Activated CD4-positive, alpha-beta T cell treated with anti-CD3 and anti-CD28 coated beads, Interleukin-2, amount 10 ng/mL, durations not matched to agents 24 days and 14 days (primary cell): ENCODE results near the gene S100A7. TPM values are rescaled to one million over a fixed set of nuclear protein-coding genes. Genes with fewer than 3 reads are reported as not detected.
"Not testable (repeated sequence)": the region's sequence is repeated elsewhere in the genome, so short reads cannot be mapped to it uniquely, and the experiment has no call there.

Source experiments
- DNase-seq: peaks from one replicate; pipeline ENCODE4 v3.0.0; 2022
- H3K27ac Mint-ChIP-seq: one replicate; pipeline ENCODE4 v1.8.0; 2022; ENCODE audit warnings: mild to moderate bottlenecking, mixed read lengths
- H3K27me3 Mint-ChIP-seq: one replicate; pipeline ENCODE4 v1.8.0; 2022; ENCODE audit warnings: mixed read lengths
- H3K36me3 Mint-ChIP-seq: one replicate; pipeline ENCODE4 v1.8.0; 2022; ENCODE audit warnings: low read depth, mild to moderate bottlenecking, mixed read lengths
- H3K4me1 Mint-ChIP-seq: one replicate; pipeline ENCODE4 v1.8.0; 2021; ENCODE audit warnings: mixed read lengths
- H3K4me3 Mint-ChIP-seq: one replicate; pipeline ENCODE4 v1.8.0; 2022; ENCODE audit warnings: mild to moderate bottlenecking, moderate library complexity, mixed read lengths
- H3K9me3 Mint-ChIP-seq: one replicate; pipeline ENCODE4 v1.8.0; 2021; ENCODE audit warnings: mixed read lengths
- intact Hi-C: fragments of 100-400 bp; cut with micrococcal nuclease; formaldehyde crosslinking; loops from one replicate; pipeline ENCODE4 v1.15.1; 2023
- total RNA-seq: library from RNA; stranded (reverse); gene quantifications from 2 replicates; pipeline ENCODE4 v1.2.3, GENCODE V29; 2022

Gene S100A7
- total RNA-seq, 1 donor from 2014 or later, result not detected

DNA sequence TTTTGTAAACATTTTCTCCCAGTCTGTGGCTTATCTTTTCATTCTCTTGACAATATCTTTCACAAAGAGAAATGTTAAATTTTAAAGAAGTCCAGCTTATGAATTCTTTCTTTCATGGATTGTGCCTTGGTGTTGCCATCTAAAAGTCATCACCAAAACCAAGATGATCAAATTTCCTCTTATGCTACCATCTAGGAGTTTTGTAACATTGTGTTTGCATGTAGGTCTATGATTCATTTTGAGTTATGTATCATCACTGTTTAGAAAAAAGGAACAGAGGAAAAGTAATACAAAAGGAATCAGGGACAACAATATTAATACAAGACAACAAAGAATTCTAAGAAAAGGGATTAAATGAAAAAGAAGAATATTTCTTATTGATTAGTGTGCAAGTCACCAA lies 2.3 kb upstream of the S100A7 start:
- H3K36me3 Mint-ChIP-seq, H3K4me1 Mint-ChIP-seq, H3K27ac Mint-ChIP-seq, DNase-seq, H3K4me3 Mint-ChIP-seq, intact Hi-C loops, H3K9me3 Mint-ChIP-seq: not testable (repeated sequence)
- peaks cover 16% of the 10 kb centered on the region for H3K27me3 Mint-ChIP-seq

DNA sequence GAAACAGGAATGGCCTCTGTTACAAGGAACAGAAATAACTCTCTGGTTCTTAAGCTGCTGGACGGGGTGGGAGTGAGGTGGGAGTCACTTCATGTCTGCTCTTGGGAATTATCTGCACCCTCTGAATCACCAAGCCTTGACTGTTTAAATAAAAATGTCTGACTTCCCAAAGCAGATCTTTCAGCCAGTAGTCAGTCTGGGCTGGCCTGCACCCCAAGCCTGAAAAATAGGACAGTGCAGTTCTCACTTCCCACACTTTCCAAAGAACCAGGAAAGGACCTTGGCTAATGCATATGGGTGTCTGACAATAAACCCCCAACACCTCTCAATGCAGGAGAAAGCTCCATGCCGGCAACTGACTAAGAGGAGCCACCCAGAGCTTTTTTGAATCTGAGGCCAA lies 796 bp downstream of the S100A7 start:
- H3K36me3 Mint-ChIP-seq, result no peaks in the 10 kb centered on the region
- H3K27ac Mint-ChIP-seq, result no peak overlapping the region
- no peaks in the 10 kb centered on the region for H3K9me3 Mint-ChIP-seq
- no peak for DNase-seq
- peaks cover 12% of the 10 kb centered on the region for H3K27me3 Mint-ChIP-seq
- no peak overlapping the region for H3K4me3 Mint-ChIP-seq
- intact Hi-C loops, result no loop called here
- no peaks in the 10 kb centered on the region for H3K4me1 Mint-ChIP-seq

DNA sequence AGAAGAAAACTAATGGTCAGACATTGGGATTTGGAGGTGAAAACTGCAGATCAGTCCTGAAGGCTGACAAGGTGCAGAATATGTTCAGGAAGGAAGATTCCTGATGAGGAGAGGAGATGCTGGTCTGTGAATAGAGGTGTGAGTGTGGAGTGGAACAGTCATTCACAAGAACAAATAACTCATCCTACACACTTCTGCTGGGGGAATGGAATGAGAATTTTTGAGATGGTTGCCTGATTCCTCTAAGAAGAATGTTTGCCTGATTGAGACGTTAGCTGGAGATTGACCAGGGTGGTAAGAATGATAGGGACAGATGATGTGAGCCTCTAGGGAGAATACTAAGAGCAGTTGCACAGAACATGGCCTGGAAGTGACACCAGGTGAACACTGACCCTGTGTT lies 4.1 kb downstream of the S100A7 start:
- Mint-ChIP-seq H3K4me1 (no peaks in the 10 kb centered on the region), H3K36me3 (no peaks in the 10 kb centered on the region), H3K27ac (no peak overlapping the region), H3K27me3 (peaks cover 2% of the 10 kb centered on the region), H3K9me3 (no peaks in the 10 kb centered on the region), H3K4me3 (no peak overlapping the region)
- intact Hi-C loops, result no loop called here
- no peak for DNase-seq

DNA sequence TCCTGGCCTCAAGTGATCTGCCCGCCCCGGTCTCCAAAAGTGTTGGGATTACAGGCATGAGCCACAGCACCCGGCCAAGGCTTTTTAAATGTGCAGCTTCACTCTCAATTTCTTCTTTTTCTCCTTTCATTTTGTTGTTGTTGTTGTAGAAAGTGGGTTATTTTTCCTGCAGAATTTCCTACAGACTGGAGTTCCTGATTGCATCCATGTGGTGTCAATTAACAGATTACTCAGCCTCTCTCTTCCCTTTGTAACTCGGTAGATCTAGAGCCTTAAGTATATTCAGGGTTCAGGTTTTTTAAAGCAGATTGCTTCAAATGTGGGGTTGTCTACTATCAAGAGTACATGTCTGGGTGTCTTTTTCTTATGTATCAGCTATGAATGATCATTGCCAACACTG lies 11.6 kb downstream of the S100A7 start:
- H3K4me1 Mint-ChIP-seq, DNase-seq, H3K27ac Mint-ChIP-seq, H3K4me3 Mint-ChIP-seq, H3K9me3 Mint-ChIP-seq, intact Hi-C loops, H3K36me3 Mint-ChIP-seq: not testable (repeated sequence)
- peaks cover 20% of the 10 kb centered on the region for H3K27me3 Mint-ChIP-seq

DNA sequence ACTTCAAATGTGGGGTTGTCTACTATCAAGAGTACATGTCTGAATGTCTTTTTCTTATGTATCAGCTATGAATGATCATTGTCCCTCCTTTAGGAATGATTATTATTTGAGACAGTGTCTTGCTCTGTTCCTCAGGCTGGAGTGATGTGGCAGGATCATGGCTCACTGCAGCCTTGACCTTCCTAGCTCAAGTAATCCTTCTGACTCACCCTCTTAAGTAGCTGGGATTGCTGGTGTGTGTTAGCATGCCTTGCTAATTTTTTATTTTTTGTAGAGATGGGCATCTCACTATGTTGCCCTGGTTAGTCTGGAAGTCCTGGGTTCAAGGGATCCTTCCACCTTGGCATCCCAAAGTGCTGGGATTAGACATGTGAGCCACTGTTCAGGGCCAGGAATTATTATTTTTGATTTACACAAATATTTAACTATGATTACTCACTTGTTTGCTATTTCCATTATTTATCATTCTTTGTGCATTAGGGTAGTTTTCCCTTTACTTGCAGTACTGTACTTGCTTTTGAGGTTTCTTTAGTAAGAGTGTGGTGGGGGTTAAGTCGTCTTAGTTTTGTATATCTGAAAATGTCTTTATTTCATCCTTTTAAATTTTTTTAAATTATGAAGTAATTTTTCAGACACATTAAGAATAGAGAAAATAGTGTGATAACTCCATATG lies 12.8 kb downstream of the S100A7 start:
- H3K4me1 Mint-ChIP-seq, result no peaks in the 10 kb centered on the region

DNA sequence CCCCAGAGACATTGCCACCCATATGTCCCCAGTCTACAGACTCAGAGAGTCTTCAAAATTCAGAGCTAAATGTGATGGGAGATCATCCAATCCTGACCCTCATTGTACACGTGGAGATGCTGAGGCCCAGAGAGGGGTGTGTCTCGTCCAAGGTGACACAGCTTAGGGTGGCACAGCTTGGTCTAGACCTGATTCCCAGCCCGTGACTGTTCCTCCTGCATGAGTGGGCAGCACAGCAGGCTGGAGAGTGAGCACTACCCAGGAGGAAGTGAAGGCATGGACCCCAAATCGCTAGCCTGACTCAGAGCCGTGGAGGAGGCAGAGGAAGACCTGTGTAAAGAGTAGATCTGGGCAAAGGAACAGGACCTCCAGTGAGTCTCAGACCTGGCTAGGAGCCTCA lies 16.4 kb downstream of the S100A7 start:
- H3K4me1 Mint-ChIP-seq, result no peaks in the 10 kb centered on the region

More for the DNA sequence above, 12.8 kb downstream of the S100A7 start:
- Mint-ChIP-seq H3K27ac (no peak overlapping the region), H3K27me3 (peaks cover 20% of the 10 kb centered on the region), H3K4me3 (no peak overlapping the region), H3K9me3 (no peaks in the 10 kb centered on the region), H3K36me3 (no peaks in the 10 kb centered on the region)
- DNase-seq, result no peak
- intact Hi-C loops, result no loop called here

DNA sequence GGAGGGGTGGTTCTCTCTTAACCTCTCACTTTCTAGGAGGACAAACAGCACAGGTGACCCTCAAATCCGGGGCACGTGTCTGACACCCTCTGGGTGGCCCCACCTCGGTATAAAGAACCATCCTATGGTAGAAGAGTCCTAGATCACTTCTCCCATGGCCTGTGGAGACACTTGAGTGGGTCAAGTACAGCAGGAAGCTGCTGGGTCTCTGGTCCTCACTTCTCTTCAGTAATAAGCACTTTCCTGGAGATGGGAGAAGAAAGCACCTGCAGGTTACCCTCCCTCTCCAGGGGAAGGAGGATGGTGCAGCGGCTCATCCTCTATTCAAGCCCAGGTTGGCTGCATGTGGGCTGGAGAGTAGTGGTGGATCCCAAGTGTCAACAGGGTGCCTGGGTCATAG lies 17.0 kb downstream of the S100A7 start:
- Mint-ChIP-seq H3K4me3 (no peak overlapping the region), H3K36me3 (no peaks in the 10 kb centered on the region), H3K9me3 (no peaks in the 10 kb centered on the region), H3K4me1 (no peaks in the 10 kb centered on the region), H3K27me3 (peaks cover 14% of the 10 kb centered on the region), H3K27ac (no peak overlapping the region)
- intact Hi-C loops, result no loop called here
- no peak for DNase-seq

More for the DNA sequence above, 16.4 kb downstream of the S100A7 start:
- Mint-ChIP-seq H3K4me3 (no peak overlapping the region), H3K36me3 (no peaks in the 10 kb centered on the region), H3K27me3 (peaks cover 15% of the 10 kb centered on the region), H3K9me3 (no peaks in the 10 kb centered on the region), H3K27ac (no peak overlapping the region)
- no peak for DNase-seq
- intact Hi-C loops, result no loop called here

DNA sequence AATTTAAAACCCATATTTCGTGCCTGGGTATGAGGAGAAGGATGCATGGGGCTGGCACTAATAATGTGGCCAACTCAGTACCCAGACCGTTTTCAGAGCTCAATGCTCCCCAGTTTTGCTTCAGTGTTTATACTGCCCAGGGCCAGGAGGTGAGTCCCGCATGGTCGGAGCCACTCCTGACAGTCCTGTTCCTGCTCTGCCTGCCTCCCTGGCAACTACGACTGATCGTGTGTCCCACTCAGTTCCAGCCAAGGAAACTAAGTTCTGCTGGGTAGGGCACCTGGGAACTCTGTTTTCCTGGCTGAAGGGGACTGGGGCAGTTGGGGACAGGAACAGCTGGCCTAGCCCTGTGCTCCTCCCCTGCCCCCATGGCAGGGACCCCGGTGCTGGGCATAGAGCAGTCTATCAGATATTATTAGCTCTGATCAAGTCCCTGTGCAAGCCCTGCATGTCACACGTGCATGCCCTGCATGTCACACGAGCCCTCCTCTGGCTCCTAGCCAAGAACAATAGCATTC lies 19.2 kb downstream of the S100A7 start:
- intact Hi-C loops, result no loop called here
- no peaks in the 10 kb centered on the region for H3K4me1 Mint-ChIP-seq
- H3K36me3 Mint-ChIP-seq, result no peaks in the 10 kb centered on the region
- peaks cover 7% of the 10 kb centered on the region for H3K27me3 Mint-ChIP-seq
- H3K9me3 Mint-ChIP-seq, result no peaks in the 10 kb centered on the region
- H3K4me3 Mint-ChIP-seq, result no peak overlapping the region
- no peak overlapping the region for H3K27ac Mint-ChIP-seq
- DNase-seq, result no peak

DNA sequence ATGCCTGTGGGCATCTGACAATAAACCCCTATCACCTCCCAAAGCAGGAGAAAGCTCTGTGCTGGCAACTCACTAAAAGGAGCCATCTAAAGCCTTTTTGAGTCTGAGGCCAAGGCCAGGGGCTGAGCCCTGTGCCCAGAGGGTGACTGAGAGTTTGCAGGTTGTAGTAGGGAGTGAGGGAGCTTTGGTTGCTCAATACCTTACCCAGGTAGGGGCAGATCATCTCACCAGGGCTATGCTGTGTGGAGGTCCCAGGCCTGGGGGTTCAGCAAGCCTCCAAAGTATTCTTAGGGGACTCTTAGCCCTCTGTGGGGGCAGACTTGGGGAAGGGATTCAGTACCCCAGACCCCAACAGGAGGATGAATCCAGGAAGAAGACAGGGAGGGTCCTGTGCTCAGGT lies 21.2 kb downstream of the S100A7 start:
- DNase-seq, result no peak
- H3K27ac Mint-ChIP-seq, result no peak overlapping the region
- no peaks in the 10 kb centered on the region for H3K27me3 Mint-ChIP-seq
- intact Hi-C loops, result no loop called here
- H3K9me3 Mint-ChIP-seq, result no peaks in the 10 kb centered on the region
- H3K36me3 Mint-ChIP-seq, result no peaks in the 10 kb centered on the region
- H3K4me1 Mint-ChIP-seq, result no peaks in the 10 kb centered on the region
- H3K4me3 Mint-ChIP-seq, result no peak overlapping the region

DNA sequence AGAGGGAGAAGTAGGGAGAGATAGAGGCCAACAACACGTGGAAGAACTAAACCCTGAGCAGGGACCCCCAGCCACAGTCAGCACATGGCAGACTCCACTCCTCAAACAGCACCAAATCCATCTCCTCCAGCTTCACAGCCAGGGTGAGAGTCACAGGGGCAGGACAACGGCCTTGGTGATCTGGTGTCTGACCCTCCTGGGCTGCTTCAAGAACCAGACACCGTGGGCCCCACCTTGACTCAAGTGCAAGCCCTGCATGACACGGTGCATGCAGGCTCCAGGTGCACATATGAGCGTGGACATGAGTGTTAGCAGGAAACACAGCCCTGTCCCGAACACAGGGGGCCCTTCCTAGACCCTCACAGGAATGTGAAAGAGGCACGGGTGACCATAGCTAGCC lies 21.9 kb downstream of the S100A7 start:
- intact Hi-C loops, result no loop called here
- no peak overlapping the region for H3K4me3 Mint-ChIP-seq
- H3K27ac Mint-ChIP-seq, result no peak overlapping the region
- no peak for DNase-seq
- H3K36me3 Mint-ChIP-seq, result no peaks in the 10 kb centered on the region
- no peaks in the 10 kb centered on the region for H3K4me1 Mint-ChIP-seq
- no peaks in the 10 kb centered on the region for H3K27me3 Mint-ChIP-seq
- no peaks in the 10 kb centered on the region for H3K9me3 Mint-ChIP-seq

DNA sequence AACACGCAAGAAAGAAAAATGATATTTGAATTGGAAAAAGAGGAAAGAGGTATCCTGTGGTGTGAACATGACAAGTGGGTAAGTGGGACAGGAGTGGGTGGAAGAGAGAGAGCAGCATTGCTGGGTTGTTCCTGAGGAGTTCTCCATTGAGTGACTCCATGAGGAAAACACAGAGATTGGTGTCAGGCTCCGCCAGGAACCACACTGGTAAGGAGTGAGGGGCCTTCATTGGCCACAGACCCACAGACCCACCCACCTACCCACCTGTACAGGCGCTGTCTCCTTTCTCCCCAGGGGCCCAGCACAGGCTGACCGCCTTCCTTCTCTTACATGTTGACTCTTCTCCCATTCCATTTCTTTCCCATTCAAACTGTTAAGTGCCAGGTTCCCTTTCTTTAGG lies 23.2 kb downstream of the S100A7 start:
- no peaks in the 10 kb centered on the region for H3K4me1 Mint-ChIP-seq
- no peak for DNase-seq
- intact Hi-C loops, result no loop called here
- H3K9me3 Mint-ChIP-seq, result no peaks in the 10 kb centered on the region
- H3K36me3 Mint-ChIP-seq, result no peaks in the 10 kb centered on the region
- no peak overlapping the region for H3K4me3 Mint-ChIP-seq
- H3K27me3 Mint-ChIP-seq, result no peaks in the 10 kb centered on the region
- H3K27ac Mint-ChIP-seq, result no peak overlapping the region

DNA sequence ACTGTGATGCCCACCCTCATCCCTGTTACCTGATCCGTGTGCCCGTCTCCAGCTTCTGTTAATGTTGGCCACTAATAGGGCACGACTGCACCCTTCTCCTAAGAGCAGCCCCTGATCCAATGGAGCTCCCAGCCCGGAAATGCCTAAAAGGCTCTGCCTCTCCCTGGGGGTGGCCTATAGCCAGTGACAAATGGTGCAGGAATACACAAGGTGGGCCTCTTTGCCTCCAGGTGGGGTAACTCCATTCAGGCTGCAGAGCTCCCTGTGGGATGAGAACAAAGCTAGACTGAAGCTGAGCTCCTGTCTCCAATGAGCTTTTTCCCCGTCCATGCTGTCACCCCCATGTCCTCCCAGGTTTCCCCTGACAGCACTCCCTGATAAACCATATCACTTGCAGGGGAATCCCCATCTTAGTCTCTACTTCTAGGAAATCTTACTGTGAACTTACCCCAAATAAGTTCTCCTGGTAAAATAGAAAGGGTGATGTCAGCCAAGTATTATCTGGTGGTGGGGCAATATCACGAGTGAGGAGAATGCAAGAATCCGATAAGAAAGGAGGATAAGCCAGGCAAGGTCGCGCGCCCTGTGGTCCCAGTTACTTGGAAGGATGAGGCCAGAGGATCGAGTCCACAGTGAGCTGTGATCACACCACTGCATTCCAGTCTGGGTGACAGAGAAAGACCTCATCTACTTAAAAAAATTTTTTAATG lies 25.6 kb downstream of the S100A7 start:
- H3K36me3 Mint-ChIP-seq, result no peaks in the 10 kb centered on the region
- no peak overlapping the region for H3K4me3 Mint-ChIP-seq
- intact Hi-C loops, result no loop called here
- no peak for DNase-seq
- no peaks in the 10 kb centered on the region for H3K27me3 Mint-ChIP-seq
- no peaks in the 10 kb centered on the region for H3K4me1 Mint-ChIP-seq
- H3K9me3 Mint-ChIP-seq, result no peaks in the 10 kb centered on the region
- H3K27ac Mint-ChIP-seq, result no peak overlapping the region

DNA sequence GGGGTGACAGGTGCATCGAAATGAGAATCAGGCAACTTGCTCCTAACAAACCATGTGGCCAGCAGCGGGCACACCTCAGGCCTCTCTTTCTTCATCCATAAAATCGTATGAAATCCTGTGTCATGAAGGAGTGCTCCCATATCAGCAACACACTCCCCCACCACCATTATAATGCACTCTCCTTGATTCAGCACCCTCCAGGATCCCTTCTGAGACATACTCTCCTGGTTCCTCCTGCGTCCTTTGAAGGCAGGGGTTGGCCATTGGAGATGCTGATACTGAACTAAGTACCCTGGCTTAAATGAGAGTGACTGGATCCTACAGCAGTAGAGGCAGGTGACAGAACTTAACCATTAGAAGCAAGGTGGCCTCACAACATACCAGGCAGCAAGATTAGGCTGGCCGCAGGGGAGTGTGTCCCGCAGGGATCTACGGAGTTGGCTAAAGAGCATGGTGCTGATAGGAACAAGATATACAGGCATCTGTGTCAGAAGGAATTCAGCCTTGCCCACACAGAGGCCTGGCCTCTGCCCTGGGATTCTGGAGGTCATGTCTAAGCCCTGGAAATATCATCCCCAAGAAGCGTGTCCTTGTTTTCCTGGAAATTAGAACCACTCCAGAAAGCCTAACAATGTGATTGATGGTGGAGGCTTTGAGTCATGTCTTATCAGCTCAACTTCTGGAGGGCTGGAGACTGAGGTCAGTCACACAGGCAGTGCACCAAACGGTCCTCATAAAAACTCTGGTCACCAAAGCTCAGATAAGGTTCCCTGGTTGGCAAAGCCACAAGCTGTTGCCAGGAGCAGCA lies 27.4 kb downstream of the S100A7 start:
- H3K36me3 Mint-ChIP-seq, result no peaks in the 10 kb centered on the region
- no peaks in the 10 kb centered on the region for H3K9me3 Mint-ChIP-seq
- intact Hi-C loops, result no loop called here
- H3K27me3 Mint-ChIP-seq, result no peaks in the 10 kb centered on the region
- H3K4me3 Mint-ChIP-seq, result no peak overlapping the region
- no peak overlapping the region for H3K27ac Mint-ChIP-seq
- no peaks in the 10 kb centered on the region for H3K4me1 Mint-ChIP-seq
- no peak for DNase-seq

DNA sequence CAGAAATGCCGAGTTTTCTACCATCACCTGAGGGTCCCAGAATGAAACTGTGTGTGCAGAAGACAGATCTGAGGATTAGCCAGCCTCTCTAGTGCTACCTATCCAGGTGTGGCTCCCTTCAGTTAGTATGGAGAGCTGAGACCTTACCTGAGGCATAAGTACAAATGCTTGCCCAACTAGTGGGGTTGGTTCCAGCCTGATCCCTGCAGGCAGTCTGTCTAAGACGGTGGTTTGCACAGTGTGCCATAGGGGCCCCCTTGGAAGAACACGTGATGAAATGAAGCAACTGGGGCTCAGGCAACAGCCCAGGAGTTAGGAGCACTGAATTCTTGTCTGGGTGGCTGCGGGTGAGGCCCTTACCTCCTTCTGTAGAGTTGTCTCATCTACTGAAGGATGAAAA lies 28.5 kb downstream of the S100A7 start:
- H3K27me3 Mint-ChIP-seq, result no peaks in the 10 kb centered on the region
- H3K27ac Mint-ChIP-seq, result no peak overlapping the region
- H3K9me3 Mint-ChIP-seq, result no peaks in the 10 kb centered on the region
- no peak for DNase-seq
- intact Hi-C loops, result no loop called here
- H3K4me1 Mint-ChIP-seq, result no peaks in the 10 kb centered on the region
- no peak overlapping the region for H3K4me3 Mint-ChIP-seq
- no peaks in the 10 kb centered on the region for H3K36me3 Mint-ChIP-seq
